ENCODE data around the gene SPOCK3. TPM values are rescaled to one million over a fixed set of nuclear protein-coding genes. Genes with fewer than 3 reads are reported as not detected.
A peak's percentile ranks its signal among the peaks of the same experiment; 100 is the strongest.

The SPOCK3 gene
- total RNA-seq, 1 donor from 2014 or later: 0.53 TPM

DNA sequence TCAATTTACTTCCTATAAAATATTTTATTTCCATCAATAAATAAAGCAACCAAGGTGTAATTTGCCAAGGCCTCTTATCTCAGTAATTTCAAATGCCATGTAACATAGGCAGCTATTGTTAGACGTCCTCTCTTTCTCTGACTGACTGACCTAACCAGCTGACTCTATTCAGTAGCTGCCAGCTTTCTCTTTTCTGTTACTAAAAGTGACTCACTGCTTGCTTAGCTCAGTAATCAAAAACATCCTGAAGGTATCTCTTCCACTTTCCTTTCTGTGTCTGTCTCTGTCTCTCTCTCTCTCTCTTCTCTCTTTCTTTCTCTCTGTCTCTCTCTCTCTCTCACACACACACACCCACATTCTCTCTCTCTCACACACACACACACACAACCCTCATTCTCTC, 134.2 kb downstream of the SPOCK3 start:
- H3K36me3 ChIP-seq (ENCODE audit: control insufficient read depth, insufficient read depth, low read length): no peaks in the 10 kb centered on the region
- no peak for FAIRE-seq
- no peak overlapping the region for H3K4me3 ChIP-seq (ENCODE audit: low read depth, low read length)
- TF ChIP-seq, protein P1, sequence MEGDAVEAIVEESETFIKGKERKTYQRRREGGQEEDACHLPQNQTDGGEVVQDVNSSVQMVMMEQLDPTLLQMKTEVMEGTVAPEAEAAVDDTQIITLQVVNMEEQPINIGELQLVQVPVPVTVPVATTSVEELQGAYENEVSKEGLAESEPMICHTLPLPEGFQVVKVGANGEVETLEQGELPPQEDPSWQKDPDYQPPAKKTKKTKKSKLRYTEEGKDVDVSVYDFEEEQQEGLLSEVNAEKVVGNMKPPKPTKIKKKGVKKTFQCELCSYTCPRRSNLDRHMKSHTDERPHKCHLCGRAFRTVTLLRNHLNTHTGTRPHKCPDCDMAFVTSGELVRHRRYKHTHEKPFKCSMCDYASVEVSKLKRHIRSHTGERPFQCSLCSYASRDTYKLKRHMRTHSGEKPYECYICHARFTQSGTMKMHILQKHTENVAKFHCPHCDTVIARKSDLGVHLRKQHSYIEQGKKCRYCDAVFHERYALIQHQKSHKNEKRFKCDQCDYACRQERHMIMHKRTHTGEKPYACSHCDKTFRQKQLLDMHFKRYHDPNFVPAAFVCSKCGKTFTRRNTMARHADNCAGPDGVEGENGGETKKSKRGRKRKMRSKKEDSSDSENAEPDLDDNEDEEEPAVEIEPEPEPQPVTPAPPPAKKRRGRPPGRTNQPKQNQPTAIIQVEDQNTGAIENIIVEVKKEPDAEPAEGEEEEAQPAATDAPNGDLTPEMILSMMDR (IDR thresholded peaks at IDR 0.05; ENCODE audit: insufficient read depth, low read length, severe bottlenecking): no peak
- no peaks in the 10 kb centered on the region for H3K27me3 ChIP-seq (ENCODE audit: control insufficient read depth, insufficient read depth, low read length)
- peak; percentile 88 for DNase-seq (ENCODE audit: low read depth)

DNA sequence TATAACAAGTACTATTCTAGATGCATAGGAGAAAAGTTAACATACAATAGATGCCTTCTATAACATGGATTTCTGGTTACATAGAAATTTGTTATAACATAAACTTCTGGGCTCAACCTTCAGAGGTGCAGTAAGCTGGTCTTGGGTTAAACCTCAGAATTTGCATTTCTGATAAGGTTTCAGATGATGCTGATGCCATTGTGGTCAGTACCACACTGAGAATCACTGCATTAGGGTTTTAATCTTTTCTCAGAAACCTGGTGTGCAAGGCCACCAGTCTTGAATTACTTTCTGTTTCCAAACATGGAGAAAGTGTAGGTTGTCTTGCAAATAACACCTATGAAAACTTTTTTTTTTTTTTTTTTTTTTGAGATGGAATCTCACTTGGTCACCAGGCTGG, 146.2 kb downstream of the SPOCK3 start:
- DNase-seq (ENCODE audit: low read depth) (no peak), FAIRE-seq (no peak)
- Histone ChIP-seq H3K27me3 (ENCODE audit: control insufficient read depth, insufficient read depth, low read length) (no peaks in the 10 kb centered on the region), H3K36me3 (ENCODE audit: control insufficient read depth, insufficient read depth, low read length) (no peaks in the 10 kb centered on the region), H3K4me3 (ENCODE audit: low read depth, low read length) (no peak overlapping the region)
- TF ChIP-seq, protein P1 (IDR thresholded peaks at IDR 0.05; ENCODE audit: insufficient read depth, low read length, severe bottlenecking): no peak

DNA sequence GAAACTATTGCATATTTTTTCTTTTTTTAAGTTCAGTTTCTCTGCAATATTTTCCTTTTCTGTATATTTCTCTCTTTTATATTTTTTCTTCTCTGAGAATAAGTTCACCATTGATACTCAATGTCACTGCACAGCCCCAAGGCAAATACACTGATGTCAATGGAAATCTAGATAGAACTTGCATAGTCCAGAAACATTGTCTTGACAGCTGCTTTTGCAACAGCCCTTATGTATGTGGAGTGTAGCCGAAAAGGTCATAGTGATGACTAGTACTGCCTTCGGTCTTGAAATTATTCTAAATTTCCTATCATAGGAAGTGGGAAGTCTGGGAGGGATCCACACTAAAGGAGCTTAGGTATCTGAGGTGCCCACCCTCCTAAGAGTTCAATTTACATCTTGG, 150.0 kb downstream of the SPOCK3 start:
- no peak for FAIRE-seq
- no peak for DNase-seq (ENCODE audit: low read depth)
- Histone ChIP-seq H3K27me3 (ENCODE audit: control insufficient read depth, insufficient read depth, low read length) (no peaks in the 10 kb centered on the region), H3K36me3 (ENCODE audit: control insufficient read depth, insufficient read depth, low read length) (no peaks in the 10 kb centered on the region), H3K4me3 (ENCODE audit: low read depth, low read length) (no peak overlapping the region)
- TF ChIP-seq, protein P1 (IDR thresholded peaks at IDR 0.05; ENCODE audit: insufficient read depth, low read length, severe bottlenecking): no peak

DNA sequence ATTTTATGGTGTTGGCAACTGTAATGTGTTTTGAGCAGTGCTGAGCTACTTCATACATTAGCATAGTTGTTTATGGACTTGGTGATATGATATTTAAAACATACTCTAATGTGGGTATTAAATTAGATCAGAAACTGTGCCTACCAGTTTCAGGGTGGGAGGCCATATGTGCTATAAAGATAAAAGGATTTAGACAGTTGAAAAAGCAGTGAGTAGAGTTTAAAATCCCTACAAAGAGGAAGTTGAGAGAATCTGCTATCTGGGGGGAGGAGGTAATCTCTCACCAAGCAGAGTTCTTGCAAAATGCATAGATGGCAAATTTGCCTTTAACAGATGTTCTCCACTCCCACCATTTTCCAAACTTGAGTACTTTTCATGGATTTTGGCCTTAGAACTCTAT, 154.5 kb downstream of the SPOCK3 start:
- H3K27me3 ChIP-seq (ENCODE audit: control insufficient read depth, insufficient read depth, low read length): no peaks in the 10 kb centered on the region
- TF ChIP-seq, protein P1 (IDR thresholded peaks at IDR 0.05; ENCODE audit: insufficient read depth, low read length, severe bottlenecking): no peak
- H3K36me3 ChIP-seq (ENCODE audit: control insufficient read depth, insufficient read depth, low read length): no peaks in the 10 kb centered on the region
- H3K4me3 ChIP-seq (ENCODE audit: low read depth, low read length): no peak overlapping the region
- DNase-seq (ENCODE audit: low read depth) (no peak), FAIRE-seq (no peak)

DNA sequence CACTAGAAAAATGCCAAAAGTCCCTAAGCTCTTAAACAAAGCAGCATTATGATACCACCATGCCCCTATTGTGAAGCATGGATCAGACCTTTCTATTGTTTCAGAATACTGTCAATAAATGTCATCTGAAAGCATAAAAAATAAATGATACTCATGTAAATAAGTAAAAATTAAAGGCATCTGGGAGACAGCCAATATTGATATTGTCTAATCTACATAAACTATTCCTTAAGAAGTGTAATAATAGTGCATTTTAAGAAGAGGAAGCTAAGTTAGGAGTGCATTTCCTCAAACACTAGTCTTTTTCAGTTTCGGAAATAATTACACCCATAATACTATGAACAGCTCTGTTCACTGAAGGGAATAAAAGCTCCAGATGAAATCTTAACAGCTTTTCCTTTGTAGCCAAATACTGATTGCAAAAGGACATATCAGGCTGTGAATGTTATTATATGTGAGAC, 181.6 kb downstream of the SPOCK3 start:
- FAIRE-seq: no peak
- no peaks in the 10 kb centered on the region for H3K36me3 ChIP-seq (ENCODE audit: control insufficient read depth, insufficient read depth, low read length)
- no peaks in the 10 kb centered on the region for H3K27me3 ChIP-seq (ENCODE audit: control insufficient read depth, insufficient read depth, low read length)
- DNase-seq (ENCODE audit: low read depth): no peak
- no peak overlapping the region for H3K4me3 ChIP-seq (ENCODE audit: low read depth, low read length)
- TF ChIP-seq, protein P1 (IDR thresholded peaks at IDR 0.05; ENCODE audit: insufficient read depth, low read length, severe bottlenecking): no peak

DNA sequence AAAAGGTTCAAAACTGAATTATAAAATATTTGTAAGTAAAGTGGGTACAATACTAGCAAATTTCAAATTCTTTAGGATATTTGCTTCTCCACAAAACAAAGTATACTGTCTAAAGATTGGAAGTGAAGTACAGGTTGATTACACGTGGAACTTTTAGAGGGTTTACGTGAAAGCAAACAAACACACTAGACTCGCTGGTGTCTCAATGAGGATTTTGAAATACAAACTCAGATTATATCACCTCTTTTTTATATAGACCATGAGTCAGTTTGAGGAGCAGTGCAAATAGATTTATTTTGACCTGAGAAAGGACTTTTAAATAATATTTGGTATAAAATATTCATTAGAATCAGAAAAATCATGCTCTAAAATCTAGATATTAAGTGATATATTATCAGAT, 185.0 kb downstream of the SPOCK3 start:
- FAIRE-seq (no peak), DNase-seq (ENCODE audit: low read depth) (no peak)
- H3K4me3 ChIP-seq (ENCODE audit: low read depth, low read length): no peak overlapping the region
- no peaks in the 10 kb centered on the region for H3K27me3 ChIP-seq (ENCODE audit: control insufficient read depth, insufficient read depth, low read length)
- H3K36me3 ChIP-seq (ENCODE audit: control insufficient read depth, insufficient read depth, low read length): no peaks in the 10 kb centered on the region
- TF ChIP-seq, protein P1 (IDR thresholded peaks at IDR 0.05; ENCODE audit: insufficient read depth, low read length, severe bottlenecking): no peak
